ENCODE data around the gene BPGM.

The BPGM gene

DNA sequence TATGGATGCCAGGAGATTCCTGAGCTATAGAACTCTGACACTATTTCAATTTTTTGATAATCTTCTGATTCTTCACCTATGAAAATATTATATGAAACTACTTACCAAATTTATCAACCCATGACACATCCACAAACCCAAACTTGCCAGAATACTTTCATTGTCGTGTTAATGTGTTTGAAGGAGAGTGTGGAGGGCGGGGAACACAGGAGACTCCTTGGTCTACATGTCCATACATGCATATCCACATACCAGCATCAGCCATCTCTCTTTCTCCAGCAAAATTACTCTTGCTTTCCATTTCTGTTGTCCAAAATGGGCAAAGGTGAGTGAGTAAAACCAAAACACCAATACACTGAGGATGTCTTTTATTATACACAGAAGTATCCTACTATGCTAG lies 23.5 kb upstream of the BPGM start:
- TF ChIP-seq, protein P1, sequence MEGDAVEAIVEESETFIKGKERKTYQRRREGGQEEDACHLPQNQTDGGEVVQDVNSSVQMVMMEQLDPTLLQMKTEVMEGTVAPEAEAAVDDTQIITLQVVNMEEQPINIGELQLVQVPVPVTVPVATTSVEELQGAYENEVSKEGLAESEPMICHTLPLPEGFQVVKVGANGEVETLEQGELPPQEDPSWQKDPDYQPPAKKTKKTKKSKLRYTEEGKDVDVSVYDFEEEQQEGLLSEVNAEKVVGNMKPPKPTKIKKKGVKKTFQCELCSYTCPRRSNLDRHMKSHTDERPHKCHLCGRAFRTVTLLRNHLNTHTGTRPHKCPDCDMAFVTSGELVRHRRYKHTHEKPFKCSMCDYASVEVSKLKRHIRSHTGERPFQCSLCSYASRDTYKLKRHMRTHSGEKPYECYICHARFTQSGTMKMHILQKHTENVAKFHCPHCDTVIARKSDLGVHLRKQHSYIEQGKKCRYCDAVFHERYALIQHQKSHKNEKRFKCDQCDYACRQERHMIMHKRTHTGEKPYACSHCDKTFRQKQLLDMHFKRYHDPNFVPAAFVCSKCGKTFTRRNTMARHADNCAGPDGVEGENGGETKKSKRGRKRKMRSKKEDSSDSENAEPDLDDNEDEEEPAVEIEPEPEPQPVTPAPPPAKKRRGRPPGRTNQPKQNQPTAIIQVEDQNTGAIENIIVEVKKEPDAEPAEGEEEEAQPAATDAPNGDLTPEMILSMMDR (IDR thresholded peaks at IDR 0.05; ENCODE audit: extremely low read depth, insufficient read depth, missing control alignments) = no peak
- in situ Hi-C loops (cut with MboI; ENCODE audit: low pct_unique_long_range_greater_than_20kb, low sequenced_read_pairs, unreplicated experiment) = no loop called here
- no peak for DNase-seq (ENCODE audit: low spot score)

DNA sequence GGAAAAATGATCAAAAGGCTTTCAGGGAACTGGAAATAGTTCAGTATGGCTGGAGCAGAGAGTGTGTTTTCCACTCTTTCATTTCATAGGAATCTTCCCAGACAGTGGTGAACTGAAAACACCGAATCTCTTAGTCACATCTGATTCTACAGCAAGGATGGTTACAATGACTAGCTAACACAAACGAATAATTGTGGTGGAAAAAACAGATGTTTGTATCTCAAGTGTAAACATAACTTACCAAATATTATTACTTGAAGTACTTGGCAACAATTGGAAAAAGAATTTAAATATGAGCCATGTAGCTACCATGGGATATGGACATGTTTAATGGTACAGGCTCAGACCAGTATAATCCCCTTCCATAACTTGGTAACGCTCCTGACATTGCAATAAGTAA lies 21.1 kb upstream of the BPGM start:
- in situ Hi-C loops (cut with MboI; ENCODE audit: low pct_unique_long_range_greater_than_20kb, low sequenced_read_pairs, unreplicated experiment) = no loop called here
- no peak for DNase-seq (ENCODE audit: low spot score)
- TF ChIP-seq, protein P1 (IDR thresholded peaks at IDR 0.05; ENCODE audit: extremely low read depth, insufficient read depth, missing control alignments) = no peak

DNA sequence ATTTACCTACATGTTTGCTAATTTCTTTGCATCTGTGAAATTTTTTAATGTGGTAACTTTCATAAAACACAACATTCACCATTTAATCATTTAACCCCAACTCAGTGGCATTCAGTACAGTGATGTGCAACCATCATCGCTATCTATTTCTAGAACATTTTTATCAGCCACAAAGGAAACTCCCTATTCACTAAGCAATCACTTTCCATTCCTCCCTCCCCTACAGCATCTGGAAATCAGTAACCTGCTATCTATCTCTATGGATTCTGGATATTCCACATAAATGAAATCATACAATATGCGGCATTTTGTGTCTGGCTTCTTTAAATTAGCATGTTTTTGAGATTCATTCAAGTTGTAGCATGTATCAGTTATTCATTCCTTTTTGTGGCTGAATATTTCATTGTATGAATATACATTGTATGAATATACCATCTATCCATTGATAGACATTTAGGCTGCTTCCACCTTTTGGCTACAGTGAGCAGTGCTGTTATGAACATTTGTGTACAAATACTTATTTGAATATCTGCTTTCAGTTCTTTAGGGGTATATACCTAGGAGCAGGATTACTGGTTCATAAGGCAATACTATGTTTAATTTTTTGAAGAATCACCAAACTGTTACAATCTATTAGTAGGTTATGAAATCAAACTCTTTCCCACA lies 19.4 kb upstream of the BPGM start:
- TF ChIP-seq, protein P1 (IDR thresholded peaks at IDR 0.05; ENCODE audit: extremely low read depth, insufficient read depth, missing control alignments) = no peak
- DNase-seq (ENCODE audit: low spot score) = no peak
- in situ Hi-C loops (cut with MboI; ENCODE audit: low pct_unique_long_range_greater_than_20kb, low sequenced_read_pairs, unreplicated experiment) = no loop called here

DNA sequence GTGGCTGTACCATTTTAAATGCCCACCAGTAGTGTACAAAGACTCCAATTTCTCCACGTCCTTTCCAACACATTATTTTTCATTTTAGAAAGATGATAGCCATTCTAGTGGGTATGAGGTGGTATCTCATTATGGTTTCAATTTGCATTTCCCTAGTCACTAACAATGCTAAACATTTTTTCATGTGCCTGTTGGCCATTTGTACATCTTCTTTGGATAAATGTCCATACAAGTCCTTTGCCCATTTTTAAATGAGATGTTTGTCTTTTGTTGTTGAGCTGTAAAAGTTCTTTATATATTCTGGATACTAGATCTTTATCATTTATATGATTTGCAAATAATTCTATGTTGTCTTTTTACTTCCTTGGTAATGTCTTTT lies 18.9 kb upstream of the BPGM start:
- TF ChIP-seq, protein P1 (IDR thresholded peaks at IDR 0.05; ENCODE audit: extremely low read depth, insufficient read depth, missing control alignments) = no peak
- DNase-seq (ENCODE audit: low spot score) = no peak
- in situ Hi-C loops (cut with MboI; ENCODE audit: low pct_unique_long_range_greater_than_20kb, low sequenced_read_pairs, unreplicated experiment) = no loop called here

DNA sequence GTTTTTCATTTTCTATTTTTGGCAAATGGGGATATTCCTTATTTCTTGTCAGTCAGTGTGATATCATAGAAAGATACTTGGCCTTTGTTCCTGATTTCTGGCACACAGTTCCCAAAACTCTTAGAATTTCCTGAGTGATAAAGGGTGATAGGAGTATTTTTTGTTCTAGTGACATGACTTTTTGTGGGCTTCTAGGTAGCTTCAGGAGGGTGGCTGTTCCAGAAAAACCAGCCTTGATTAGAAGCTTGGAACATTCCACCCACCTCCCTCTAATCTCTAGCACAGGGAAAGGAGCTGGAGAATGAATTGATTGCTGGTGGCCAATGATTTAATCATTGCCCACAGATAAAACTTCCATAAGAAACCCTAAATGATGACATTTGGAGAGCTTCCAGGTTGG lies 17.2 kb upstream of the BPGM start:
- DNase-seq (ENCODE audit: low spot score) = no peak
- in situ Hi-C loops (cut with MboI; ENCODE audit: low pct_unique_long_range_greater_than_20kb, low sequenced_read_pairs, unreplicated experiment) = no loop called here
- TF ChIP-seq, protein P1 (IDR thresholded peaks at IDR 0.05; ENCODE audit: extremely low read depth, insufficient read depth, missing control alignments) = no peak

DNA sequence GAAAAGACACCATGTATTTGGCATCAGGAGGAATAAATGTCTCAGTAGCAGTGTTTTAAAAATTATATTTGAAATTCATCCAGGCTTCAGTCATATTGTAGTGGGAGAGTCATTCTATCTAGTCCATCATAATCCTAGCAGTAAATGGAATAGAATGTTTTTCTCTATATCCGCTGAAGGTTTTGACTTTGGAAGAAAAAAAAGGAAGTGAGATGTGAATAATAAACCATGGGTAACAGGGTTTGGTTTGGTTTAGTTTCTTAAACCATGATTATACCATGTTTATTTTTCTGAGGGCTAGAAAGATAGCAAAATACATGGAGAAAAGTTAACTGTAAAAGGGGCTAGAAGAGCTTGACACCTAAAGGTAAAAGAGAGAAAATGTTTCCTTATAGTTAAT lies 16.4 kb upstream of the BPGM start:
- in situ Hi-C loops (cut with MboI; ENCODE audit: low pct_unique_long_range_greater_than_20kb, low sequenced_read_pairs, unreplicated experiment) = loop anchor here (10.0 kb wide), 1 partner anchor 315 kb away; no protein-coding TSS in a partner anchor
- DNase-seq (ENCODE audit: low spot score) = no peak
- TF ChIP-seq, protein P1 (IDR thresholded peaks at IDR 0.05; ENCODE audit: extremely low read depth, insufficient read depth, missing control alignments) = no peak
